Esophagus (tissue), 2 donors: ENCODE results near the gene RASA3. TPM values are rescaled to one million over a fixed set of nuclear protein-coding genes. Genes with fewer than 3 reads are reported as not detected.

Source experiments
- H3K27ac ChIP-seq, 2 donors: one replicate each; pipeline ENCODE4 v1.5.1; 2013; ENCODE audit warnings: low read depth in 2 of 2, mild to moderate bottlenecking in 2 of 2, inconsistent platforms in 1 of 2, low read length in 1 of 2, moderate library complexity in 1 of 2
- H3K27me3 ChIP-seq, 2 donors: one replicate each; pipeline ENCODE4 v1.6.1; 2013; ENCODE audit warnings: low read length in 2 of 2, control low read depth in 1 of 2, mild to moderate bottlenecking in 1 of 2; ENCODE audit not compliant: insufficient read depth in 2 of 2, control insufficient read depth in 1 of 2
- H3K36me3 ChIP-seq, 2 donors: one replicate each; pipeline ENCODE4 v1.6.1; 2013; ENCODE audit warnings: low read length in 1 of 2; ENCODE audit not compliant: control insufficient read depth in 2 of 2, insufficient read depth in 2 of 2
- H3K4me1 ChIP-seq, 2 donors: one replicate each; pipeline ENCODE4 v1.6.1; 2013; ENCODE audit warnings: low read length in 1 of 2; ENCODE audit not compliant: control insufficient read depth in 2 of 2, insufficient read depth in 2 of 2
- H3K4me3 ChIP-seq, 2 donors: one replicate each; pipeline ENCODE4 v1.5.1; 2013; ENCODE audit warnings: low read length in 2 of 2, mild to moderate bottlenecking in 2 of 2, low read depth in 1 of 2, moderate library complexity in 1 of 2
- H3K9me3 ChIP-seq, 2 donors: one replicate each; pipeline ENCODE4 v1.6.1; 2013; ENCODE audit warnings: mild to moderate bottlenecking in 2 of 2, low read depth in 1 of 2, low read length in 1 of 2, moderate library complexity in 1 of 2; ENCODE audit not compliant: control insufficient read depth in 2 of 2, insufficient read depth in 1 of 2
- whole genome bisulfite sequencing, 2 donors: extraction: QIAGEN DNeasy Blood & Tissue Kit; methylation state at CpG; one replicate each; pipeline ENCODE4 v1.1.7; 2013; 5-methylcytosine and 5-hydroxymethylcytosine counted together
- polyA plus RNA-seq, 2 donors: library from polyadenylated mRNA; stranded (reverse); fragments of 200-250 nt; gene quantifications; one replicate each; pipeline ENCODE4 v1.2.3, GENCODE V29; 2013
- donor health status: healthy with polysubstance abuse.
- donor health status: Bipolar disorder and iron deficiency.

Gene RASA3
- polyA plus RNA-seq, 2 donors, result 1.5 to 1.8 TPM

GRCh38 chr13:113965968-113966884 lies 166.2 kb downstream of the RASA3 start:
- 97% methylated on average over 5 of the region's 5 CpGs for WGBS, 2 donors
- H3K27me3 ChIP-seq, result no peaks in the 10 kb centered on the region
- H3K4me1 ChIP-seq, result peaks cover 1 to 14% of the 10 kb centered on the region in 2 donors
- H3K4me3 ChIP-seq, result no peak overlapping the region
- peaks cover 0 to 2% of the 10 kb centered on the region in 2 donors for H3K9me3 ChIP-seq
- no peaks in the 10 kb centered on the region for H3K36me3 ChIP-seq
- H3K27ac ChIP-seq, result no peak overlapping the region

GRCh38 chr13:113965383-113965874 lies 167.0 kb downstream of the RASA3 start:
- Histone ChIP-seq H3K4me1 (peaks cover 0 to 7% of the 10 kb centered on the region in 2 donors), H3K9me3 (peaks cover 0 to 4% of the 10 kb centered on the region in 2 donors), H3K36me3 (no peaks in the 10 kb centered on the region), H3K27me3 (no peaks in the 10 kb centered on the region), H3K27ac (no peak overlapping the region), H3K4me3 (no peak overlapping the region)
- WGBS, 2 donors, result 95 to 98% methylated on average over 2 of the region's 2 CpGs

DNA sequence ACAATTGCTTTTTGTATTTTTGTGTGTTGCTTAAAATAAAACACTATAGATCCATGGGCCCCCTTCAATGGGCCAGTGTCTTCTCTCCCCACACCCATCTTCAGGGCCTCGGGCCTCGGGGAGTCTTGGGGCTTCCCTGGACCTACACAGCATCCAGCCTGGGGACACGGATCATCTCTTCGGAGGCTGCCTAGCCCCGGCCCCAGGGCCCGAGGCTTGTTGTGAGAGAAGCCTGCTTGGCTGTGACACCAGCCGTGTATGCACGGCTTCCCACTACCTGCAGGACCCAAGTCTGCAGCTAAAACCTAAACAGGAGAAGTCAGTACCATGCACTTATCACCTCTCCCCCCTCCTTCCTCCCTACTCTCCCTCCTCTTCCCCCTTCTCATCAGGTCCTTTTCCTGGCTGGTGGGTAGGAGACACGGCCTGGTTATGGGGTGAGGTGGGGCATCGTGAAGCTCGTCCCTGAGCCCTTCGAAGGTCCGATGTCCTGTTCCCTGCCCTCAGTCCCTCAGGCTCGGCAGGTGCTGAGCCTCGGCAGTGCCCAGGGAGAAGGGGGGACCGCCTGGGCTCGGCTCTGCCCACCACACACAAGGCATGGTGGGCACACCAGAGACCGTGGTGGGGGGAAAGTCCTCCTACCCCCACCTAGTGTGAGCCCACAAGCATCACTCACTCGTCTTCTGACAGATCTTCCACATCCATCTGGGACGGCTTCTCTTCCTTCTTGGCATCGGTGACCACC lies 168.0 kb downstream of the RASA3 start:
- H3K4me3 ChIP-seq, result no peak overlapping the region
- H3K27ac ChIP-seq, result no peak overlapping the region
- H3K36me3 ChIP-seq, result no peaks in the 10 kb centered on the region
- H3K27me3 ChIP-seq, result no peaks in the 10 kb centered on the region
- H3K4me1 ChIP-seq, result no peaks in the 10 kb centered on the region
- WGBS, 2 donors, result 87 to 94% methylated on average over 21 of the region's 21 CpGs
- H3K9me3 ChIP-seq, result peaks cover 0 to 6% of the 10 kb centered on the region in 2 donors

DNA sequence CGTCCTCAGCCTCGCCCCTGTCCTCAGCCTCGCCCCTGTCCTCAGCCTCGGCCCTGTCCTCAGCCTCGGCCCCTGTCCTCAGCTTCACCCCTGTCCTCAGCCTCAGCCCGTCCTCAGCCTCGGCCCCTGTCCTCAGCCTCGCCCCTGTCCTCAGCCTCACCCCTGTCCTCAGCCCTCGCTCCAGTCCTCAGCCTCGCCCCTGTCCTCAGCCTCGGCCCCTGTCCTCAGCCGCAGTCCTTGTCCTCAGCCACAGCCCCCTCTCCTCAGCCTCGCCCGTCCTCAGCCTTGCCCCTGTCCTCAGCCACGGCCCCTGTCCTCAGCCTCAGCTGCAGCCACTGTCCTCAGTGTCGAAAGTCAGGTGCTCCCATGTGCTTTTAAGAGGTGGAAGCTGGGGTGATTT lies 169.0 kb downstream of the RASA3 start:
- H3K4me3 ChIP-seq, result no peak overlapping the region
- H3K4me1 ChIP-seq, result no peaks in the 10 kb centered on the region
- H3K36me3 ChIP-seq, result no peaks in the 10 kb centered on the region
- WGBS, 2 donors, result 92 to 97% methylated on average over 16 of the region's 16 CpGs
- H3K27me3 ChIP-seq, result no peaks in the 10 kb centered on the region
- H3K9me3 ChIP-seq, result peaks cover 0 to 6% of the 10 kb centered on the region in 2 donors
- H3K27ac ChIP-seq, result no peak overlapping the region

DNA sequence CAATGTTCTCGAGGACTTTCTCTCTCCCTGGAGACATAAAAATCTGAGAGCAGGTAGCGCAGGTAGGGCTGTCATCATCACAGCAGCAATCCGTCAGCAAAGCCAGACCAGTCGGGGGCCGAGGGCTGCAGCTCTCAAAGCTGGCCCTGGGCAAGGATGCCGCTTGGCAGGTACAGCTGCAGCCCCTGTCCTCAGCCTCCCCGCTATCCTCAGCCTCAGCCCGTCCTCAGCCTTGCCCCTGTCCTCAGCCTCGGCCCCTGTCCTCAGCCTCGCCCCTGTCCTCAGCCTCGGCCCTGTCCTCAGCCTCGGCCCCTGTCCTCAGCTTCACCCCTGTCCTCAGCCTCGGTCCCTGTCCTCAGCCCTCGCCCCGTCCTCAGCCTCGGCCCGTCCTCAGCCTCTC lies 169.4 kb downstream of the RASA3 start:
- no peaks in the 10 kb centered on the region for H3K4me1 ChIP-seq
- peaks cover 0 to 6% of the 10 kb centered on the region in 2 donors for H3K9me3 ChIP-seq
- no peak overlapping the region for H3K4me3 ChIP-seq
- H3K27ac ChIP-seq, result no peak overlapping the region
- H3K27me3 ChIP-seq, result no peaks in the 10 kb centered on the region
- WGBS, 2 donors, result 91 to 93% methylated on average over 17 of the region's 17 CpGs
- H3K36me3 ChIP-seq, result no peaks in the 10 kb centered on the region

- WGBS, 2 donors, result 78 to 94% methylated on average over 11 of the region's 11 CpGs
- no peaks in the 10 kb centered on the region for H3K4me1 ChIP-seq
Measured at GRCh38 chr13:113962386-113962785, 170.0 kb downstream of the RASA3 start.

DNA sequence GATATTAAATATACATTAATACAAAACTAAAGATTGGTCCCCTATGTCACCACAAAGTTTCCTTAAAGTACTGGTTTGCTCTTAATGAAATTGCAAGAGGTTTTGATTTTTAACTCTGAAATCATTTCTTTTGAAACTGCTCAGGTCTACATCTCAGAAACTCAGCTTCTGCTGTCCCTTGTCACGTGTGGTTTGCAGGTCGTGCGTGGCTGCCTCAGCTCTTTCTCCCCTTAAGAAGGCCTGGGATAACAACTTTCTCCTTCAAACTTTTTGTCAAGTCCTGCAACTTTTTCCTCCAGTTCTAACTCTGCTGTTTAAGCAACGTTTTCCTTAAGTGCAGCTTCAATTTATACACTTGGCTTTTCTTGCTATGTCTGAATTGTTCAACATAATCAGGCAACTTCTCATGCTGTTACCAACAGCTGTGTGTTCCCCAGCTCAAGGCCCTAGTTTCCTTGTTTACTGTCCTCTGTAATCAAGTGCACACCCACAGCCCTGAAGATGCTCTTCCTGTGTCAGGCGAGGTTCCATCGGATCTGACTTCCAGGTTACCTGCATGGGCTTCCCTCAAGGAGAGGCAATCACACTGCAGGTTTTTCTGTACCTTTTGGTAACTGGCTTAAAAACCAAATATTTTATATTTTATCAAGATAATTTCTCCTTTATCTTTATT lies 172.0 kb downstream of the RASA3 start:
- Histone ChIP-seq H3K36me3 (no peaks in the 10 kb centered on the region), H3K9me3 (peaks cover 0 to 7% of the 10 kb centered on the region in 2 donors), H3K4me3 (no peak overlapping the region), H3K4me1 (no peaks in the 10 kb centered on the region), H3K27ac (no peak overlapping the region), H3K27me3 (no peaks in the 10 kb centered on the region)
- WGBS, 2 donors, result 78 to 79% methylated on average over 6 of the region's 6 CpGs

More at GRCh38 chr13:113962386-113962785, 170.0 kb downstream of the RASA3 start:
- Histone ChIP-seq H3K27me3 (no peaks in the 10 kb centered on the region), H3K4me3 (no peak overlapping the region), H3K27ac (no peak overlapping the region), H3K36me3 (no peaks in the 10 kb centered on the region), H3K9me3 (peaks cover 0 to 6% of the 10 kb centered on the region in 2 donors)

GRCh38 chr13:113959198-113959597 lies 173.2 kb downstream of the RASA3 start:
- Histone ChIP-seq H3K36me3 (no peaks in the 10 kb centered on the region), H3K4me1 (no peaks in the 10 kb centered on the region), H3K27me3 (no peaks in the 10 kb centered on the region), H3K27ac (no peak overlapping the region), H3K4me3 (no peak overlapping the region), H3K9me3 (peaks cover 0 to 13% of the 10 kb centered on the region in 2 donors)
- WGBS, 2 donors, result 67 to 71% methylated on average over 1 of the region's 1 CpG

- 93 to 95% methylated on average over 22 of the region's 22 CpGs for WGBS, 2 donors
- Histone ChIP-seq H3K27ac (no peak overlapping the region), H3K9me3 (peaks cover 0 to 13% of the 10 kb centered on the region in 2 donors), H3K36me3 (no peaks in the 10 kb centered on the region), H3K27me3 (no peaks in the 10 kb centered on the region), H3K4me3 (no peak overlapping the region), H3K4me1 (no peaks in the 10 kb centered on the region)
Measured at GRCh38 chr13:113958373-113958772, 174.1 kb downstream of the RASA3 start.
